ENCODE measurements around the gene KRT12. TPM values are rescaled to one million over a fixed set of nuclear protein-coding genes. Genes with fewer than 3 reads are reported as not detected.

The KRT12 gene
- not detected in 5 replicates for total RNA-seq (2022; extraction: Qiagen RNA extraction)

DNA sequence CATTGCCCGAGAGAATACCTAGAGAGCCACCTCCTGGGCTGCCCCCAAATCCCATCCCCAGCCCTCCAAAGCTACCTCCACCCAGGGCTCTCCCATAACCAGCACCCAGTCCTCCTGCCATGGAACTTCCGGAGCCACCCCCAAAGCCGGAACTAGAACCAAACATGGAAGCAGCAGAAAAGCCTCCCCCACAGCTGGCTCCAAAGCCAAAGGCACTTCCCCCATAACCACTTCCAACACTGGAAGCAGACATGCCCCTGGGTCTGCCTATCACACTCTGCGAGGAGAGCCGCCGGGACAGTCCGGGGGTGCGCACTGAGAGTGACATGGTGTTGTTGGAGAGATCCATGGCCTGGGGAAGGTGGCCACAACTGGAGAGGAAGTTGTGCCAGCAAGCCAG lies at the start of gene KRT12:
Gene KRT12, minus strand, starts transcription at position 386 of the 400 bp plus-strand sequence. Its CDS starts 37 bp downstream, at position 349.

DNA sequence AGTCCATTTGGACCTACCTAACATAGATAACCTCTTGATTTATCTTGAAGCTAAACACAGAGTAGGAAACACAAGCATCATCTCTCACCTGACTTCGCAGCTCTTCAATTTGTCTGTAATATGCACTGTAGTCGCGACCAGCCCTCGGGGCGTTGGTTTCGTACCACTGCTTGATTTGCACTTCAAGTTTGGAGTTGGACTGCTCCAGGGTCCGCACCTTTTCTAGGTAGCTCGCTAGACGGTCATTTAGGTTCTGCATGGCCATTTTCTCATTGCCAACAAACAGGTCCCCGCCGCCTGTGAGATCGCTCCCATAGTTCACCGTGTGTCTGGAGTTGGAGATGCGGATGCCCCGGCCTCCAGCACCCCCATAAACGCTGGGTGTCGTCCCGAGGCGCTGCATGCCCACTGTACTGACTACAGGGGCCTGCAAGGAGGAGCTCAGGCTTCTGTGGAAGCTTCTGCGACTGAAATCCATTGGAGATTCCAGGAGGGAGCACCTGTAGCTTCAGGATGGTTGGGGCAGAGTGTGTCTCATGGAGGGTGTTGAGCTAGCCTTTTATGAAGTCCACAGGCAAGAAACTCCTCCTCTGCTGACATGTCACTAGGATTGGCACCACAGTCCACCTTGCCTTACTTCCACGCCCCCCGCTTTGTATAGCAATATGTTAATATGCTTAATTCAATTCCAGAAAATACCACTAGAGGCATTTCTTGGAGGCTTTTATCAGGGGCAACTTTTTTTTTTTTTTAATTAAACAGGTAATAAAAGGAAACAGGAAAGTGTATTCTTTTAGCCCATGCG lies 17.9 kb upstream of the KRT12 start, which contains the start of gene KRT20:
Gene KRT20, minus strand, starts transcription at position 535 of the 805 bp plus-strand sequence. Its CDS starts 57 bp downstream, at position 478.

DNA sequence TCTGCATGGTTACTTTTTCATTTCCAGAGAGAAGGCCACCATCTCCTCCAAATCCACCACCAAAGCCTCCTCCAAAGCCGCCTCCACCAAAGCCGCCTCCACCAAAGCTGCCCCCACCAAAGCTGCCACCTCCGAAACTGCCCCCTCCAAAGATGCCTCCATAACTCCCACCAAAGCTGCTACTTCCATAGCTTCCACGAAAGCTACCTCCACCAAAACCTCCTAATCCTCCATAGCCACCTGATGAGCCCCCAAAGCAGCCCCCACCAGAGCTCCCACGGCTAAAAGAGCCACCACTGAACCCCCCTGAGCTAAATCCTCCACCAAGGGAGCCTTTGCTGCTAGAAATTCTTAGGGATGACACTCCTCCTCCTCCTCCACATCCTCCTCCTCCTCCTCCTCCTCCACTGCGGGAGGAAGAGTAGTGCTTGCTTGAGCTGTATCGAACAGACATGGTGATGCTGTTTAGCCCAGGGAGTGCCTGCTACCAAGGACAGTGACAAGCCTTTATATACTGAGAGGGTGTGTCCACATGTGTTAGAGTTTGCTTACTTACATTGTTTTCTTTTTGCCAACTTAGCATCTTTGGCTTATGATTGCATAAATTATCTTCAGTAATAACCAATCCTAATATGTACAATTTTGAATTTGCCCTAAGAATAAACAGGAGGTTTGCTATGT lies 44.8 kb downstream of the KRT12 start, which contains the start of gene KRT10:
Gene KRT10, minus strand, starts transcription at position 483 of the 681 bp plus-strand sequence. Its CDS starts 29 bp downstream, at position 454.

Other genes with a start within 250 kb of the KRT12 start
- gene SMARCE1, start 219.4 kb downstream of the KRT12 start, total RNA-seq (2022; extraction: Qiagen RNA extraction) = 105 to 110 TPM (median 106 TPM) in 5 replicates
- gene KRT222, start 202.0 kb downstream of the KRT12 start, total RNA-seq (2022; extraction: Qiagen RNA extraction) = 0.30 to 0.57 TPM (median 0.40 TPM) in 5 replicates
- gene KRT24, start 163.5 kb downstream of the KRT12 start, total RNA-seq (2022; extraction: Qiagen RNA extraction) = not detected in 5 replicates
- not detected in 5 replicates for gene KRT25, start 111.9 kb downstream of the KRT12 start, total RNA-seq (2022; extraction: Qiagen RNA extraction)
- gene KRT26, start 95.0 kb downstream of the KRT12 start, total RNA-seq (2022; extraction: Qiagen RNA extraction) = not detected in 5 replicates
- gene KRT27, start 84.7 kb downstream of the KRT12 start, total RNA-seq (2022; extraction: Qiagen RNA extraction) = not detected in 5 replicates
- gene KRT28, start 67.3 kb downstream of the KRT12 start, total RNA-seq (2022; extraction: Qiagen RNA extraction) = not detected in 5 replicates
- gene KRT10, start 44.6 kb downstream of the KRT12 start, total RNA-seq (2022; extraction: Qiagen RNA extraction) = 65.4 to 117 TPM (median 102 TPM) in 5 replicates
- gene KRT20, start 18.0 kb upstream of the KRT12 start, total RNA-seq (2022; extraction: Qiagen RNA extraction) = 0.11 to 0.30 TPM (median 0.23 TPM) in 5 replicates
- gene KRT23, start 70.4 kb upstream of the KRT12 start, total RNA-seq (2022; extraction: Qiagen RNA extraction) = 0.08 to 0.14 TPM (median 0.10 TPM) in 4 of 5 replicates, not detected in the other
- gene KRT39, start 99.7 kb upstream of the KRT12 start, total RNA-seq (2022; extraction: Qiagen RNA extraction) = not detected in 5 replicates
- gene KRT40, start 117.1 kb upstream of the KRT12 start, total RNA-seq (2022; extraction: Qiagen RNA extraction) = not detected in 5 replicates
- not detected in 5 replicates for gene KRTAP3-3, start 126.9 kb upstream of the KRT12 start, total RNA-seq (2022; extraction: Qiagen RNA extraction)
- gene KRTAP3-2, start 132.7 kb upstream of the KRT12 start, total RNA-seq (2022; extraction: Qiagen RNA extraction) = 0.20 to 0.57 TPM (median 0.29 TPM) in 5 replicates
- gene KRTAP3-1, start 141.9 kb upstream of the KRT12 start, total RNA-seq (2022; extraction: Qiagen RNA extraction) = not detected in 5 replicates
- not detected in 5 replicates for gene KRTAP1-5, start 160.0 kb upstream of the KRT12 start, total RNA-seq (2022; extraction: Qiagen RNA extraction)
- not detected in 5 replicates for gene KRTAP1-4, start 163.0 kb upstream of the KRT12 start, total RNA-seq (2022; extraction: Qiagen RNA extraction)
- gene KRTAP1-3, start 167.7 kb upstream of the KRT12 start, total RNA-seq (2022; extraction: Qiagen RNA extraction) = not detected in 5 replicates
- gene KRTAP1-1, start 174.2 kb upstream of the KRT12 start, total RNA-seq (2022; extraction: Qiagen RNA extraction) = not detected in 5 replicates
- not detected in 5 replicates for gene KRTAP2-1, start 180.1 kb upstream of the KRT12 start, total RNA-seq (2022; extraction: Qiagen RNA extraction)
- gene KRTAP2-2, start 188.0 kb upstream of the KRT12 start, total RNA-seq (2022; extraction: Qiagen RNA extraction) = not detected in 5 replicates
- gene KRTAP2-3, start 192.9 kb upstream of the KRT12 start, total RNA-seq (2022; extraction: Qiagen RNA extraction) = 0.18 TPM in 1 of 5 replicates, not detected in the others
- not detected in 5 replicates for gene KRTAP2-4, start 198.7 kb upstream of the KRT12 start, total RNA-seq (2022; extraction: Qiagen RNA extraction)
- not detected in 5 replicates for gene KRTAP4-7, start 216.9 kb upstream of the KRT12 start, total RNA-seq (2022; extraction: Qiagen RNA extraction)
- gene KRTAP4-8, start 230.9 kb upstream of the KRT12 start, total RNA-seq (2022; extraction: Qiagen RNA extraction) = not detected in 5 replicates
- gene KRTAP4-16, start 235.0 kb upstream of the KRT12 start, total RNA-seq (2022; extraction: Qiagen RNA extraction) = not detected in 5 replicates
- gene KRTAP4-9, start 238.2 kb upstream of the KRT12 start, total RNA-seq (2022; extraction: Qiagen RNA extraction) = not detected in 5 replicates

All from A549 treated with AZD2906 at 1 μM for 4 hours (cell line).